GM23248 (cell line): ENCODE data around the gene LGALS1. TPM values are rescaled to one million over a fixed set of nuclear protein-coding genes. Genes with fewer than 3 reads are reported as not detected.
A peak's percentile ranks its signal among the peaks of the same experiment; 100 is the strongest.

Experiments
- DNase-seq: peaks from one replicate; pipeline ENCODE4 v3.0.0-alpha.2; 2015
- H2AFZ ChIP-seq: fragments of 200-600 bp; sonication (generic); 2 replicates; pipeline ENCODE4 v1.6.1; 2016; ENCODE audit warnings: antibody characterized with exemption
- H3F3A ChIP-seq: fragments of 200-600 bp; sonication (generic); 2 replicates; pipeline ENCODE4 v1.6.1; 2016; ENCODE audit warnings: mild to moderate bottlenecking, antibody characterized with exemption, mixed run types; ENCODE audit not compliant: insufficient read depth
- H3K27ac ChIP-seq: fragments of 200-600 bp; sonication (generic); 2 replicates; pipeline ENCODE4 v1.5.1; 2016; ENCODE audit warnings: mild to moderate bottlenecking
- H3K27me3 ChIP-seq: fragments of 200-600 bp; sonication (generic); replicated peaks from 2 replicates; pipeline ENCODE4 v1.6.1; 2016; ENCODE audit warnings: mild to moderate bottlenecking; ENCODE audit not compliant: insufficient read depth
- H3K36me3 ChIP-seq: fragments of 200-600 bp; sonication (generic); 2 replicates; pipeline ENCODE4 v1.6.1; 2016; ENCODE audit warnings: low read depth, mild to moderate bottlenecking
- H3K4me1 ChIP-seq: fragments of 200-600 bp; sonication (generic); 2 replicates; pipeline ENCODE4 v1.6.1; 2016; ENCODE audit warnings: mild to moderate bottlenecking; ENCODE audit not compliant: insufficient read depth
- H3K4me2 ChIP-seq: fragments of 200-600 bp; sonication (generic); one replicate; pipeline ENCODE4 v1.6.1; 2016; ENCODE audit warnings: mild to moderate bottlenecking; ENCODE audit not compliant: unreplicated experiment
- H3K4me3 ChIP-seq: fragments of 200-600 bp; sonication (generic); 2 replicates; pipeline ENCODE4 v1.5.1; 2016; ENCODE audit warnings: mild to moderate bottlenecking
- H3K79me2 ChIP-seq: fragments of 200-600 bp; sonication (generic); 2 replicates; pipeline ENCODE4 v1.6.1; 2016; ENCODE audit warnings: mild to moderate bottlenecking; ENCODE audit not compliant: insufficient read depth
- H3K9ac ChIP-seq: fragments of 200-600 bp; sonication (generic); 2 replicates; pipeline ENCODE4 v1.6.1; 2016; ENCODE audit warnings: mild to moderate bottlenecking
- H3K9me2 ChIP-seq: fragments of 200-600 bp; sonication (generic); 2 replicates; pipeline ENCODE4 v1.6.1; 2016; ENCODE audit warnings: mixed run types, mild to moderate bottlenecking, moderate library complexity; ENCODE audit not compliant: insufficient read depth
- H3K9me3 ChIP-seq: fragments of 200-600 bp; sonication (generic); one replicate; pipeline ENCODE4 v1.6.1; 2017; ENCODE audit warnings: low read depth
- H4K20me1 ChIP-seq: fragments of 200-600 bp; sonication (generic); 2 replicates; pipeline ENCODE4 v1.6.0; 2016; ENCODE audit not compliant: insufficient read depth
- EZH2 ChIP-seq: fragments of 200-600 bp; sonication (generic); IDR thresholded peaks from 2 replicates; pipeline ENCODE4 v1.6.1; 2018; ENCODE audit warnings: antibody characterized with exemption, mild to moderate bottlenecking; ENCODE audit not compliant: insufficient read depth, poor library complexity, severe bottlenecking
- EZH2phosphoT487 ChIP-seq: fragments of 200-600 bp; sonication (generic); IDR thresholded peaks from 2 replicates; pipeline ENCODE4 v1.6.1; 2018; ENCODE audit warnings: antibody characterized with exemption, moderate library complexity, mild to moderate bottlenecking, low read depth; ENCODE audit not compliant: insufficient read depth
- WGBS, 2 experiments: methylation state at CpG; one replicate each; pipeline ENCODE4 v1.1.6; 2015 to 2017; ENCODE audit warnings: low lambda C conversion rate in 2 of 2, low coverage in 1 of 2; ENCODE audit errors: missing lambda C conversion rate in 2 of 2; 5-methylcytosine and 5-hydroxymethylcytosine counted together
- in situ Hi-C: fragments of 300-500 bp; cut with MboI; formaldehyde crosslinking; loops from 2 replicates; pipeline ENCODE4 v1.15.0; 2020
- polyA plus RNA-seq: library from polyadenylated mRNA; unstranded; fragments of >200 nt; fragmentation: Nextera tagmentation; extraction: Ambion mirVana; gene quantifications from 2 replicates; pipeline ENCODE4 v1.2.1, GENCODE V29; 2016
- total RNA-seq: library from RNA; depleted of rRNA; stranded (reverse); fragments of >200 nt; shearing (Covaris generic); gene quantifications from 2 replicates; pipeline ENCODE4 v1.2.3, GENCODE V29; 2014; rRNA removed

LGALS1 gene
- total RNA-seq, result 5,290 and 7,830 TPM in 2 replicates
- 6,727 and 6,984 TPM in 2 replicates for polyA plus RNA-seq

DNA sequence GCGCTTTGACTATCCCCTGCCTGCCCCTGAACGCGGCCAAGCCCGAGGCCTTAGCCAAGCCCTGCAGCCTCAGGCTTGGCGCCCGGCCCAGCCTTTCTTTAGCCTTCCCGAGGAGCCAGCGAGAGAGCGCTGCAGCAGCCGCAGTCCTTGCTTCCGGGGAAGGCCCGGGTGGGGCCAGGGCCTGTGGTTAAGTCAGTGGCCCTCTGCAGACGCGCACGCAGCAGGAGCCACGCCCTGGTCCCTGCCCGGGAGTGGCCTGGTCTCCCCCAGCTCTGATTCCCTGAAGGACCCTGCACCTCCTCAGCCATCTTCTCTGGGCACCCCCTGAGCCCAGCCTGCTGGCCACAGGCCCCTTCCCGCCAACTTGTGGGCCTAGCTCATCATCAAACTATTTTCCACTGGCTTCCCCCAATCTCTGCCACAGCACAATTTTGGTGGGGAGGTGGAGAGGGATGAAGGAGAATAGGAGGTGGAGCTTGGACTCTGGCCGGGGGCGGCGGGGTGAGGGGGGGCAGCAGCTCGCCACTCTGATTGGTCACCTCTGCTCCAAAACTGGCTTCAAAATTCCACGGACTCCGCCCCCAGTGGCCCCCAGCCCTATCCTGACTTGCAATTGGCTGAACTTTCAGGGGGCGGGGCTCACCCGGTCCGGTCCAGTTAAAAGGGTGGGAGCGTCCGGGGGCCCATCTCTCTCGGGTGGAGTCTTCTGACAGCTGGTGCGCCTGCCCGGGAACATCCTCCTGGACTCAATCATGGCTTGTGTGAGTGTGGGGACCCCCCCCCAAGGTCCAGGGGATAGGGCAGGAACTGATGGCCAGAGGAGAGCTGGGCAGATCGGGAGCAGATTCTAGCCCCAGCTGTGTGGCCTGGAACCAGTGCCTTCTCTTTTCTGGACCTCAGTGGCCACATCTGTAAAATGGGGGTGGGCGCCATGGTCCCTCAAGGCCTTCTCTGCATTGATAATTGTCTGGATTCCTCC lies at the start of gene LGALS1:
LGALS1 (plus strand) TSS at position 686 of the 979 bp plus-strand sequence; CDS start at position 753, 67 bp downstream.
- in situ Hi-C loops, result no loop called here
- whole genome bisulfite sequencing, 2 experiments, result 0 to 1% methylated on average over 33 to 34 of the region's 34 CpGs
- H2AFZ ChIP-seq, result no peak within 1 kb of the TSS

GRCh38 chr22:37625737-37626136 lies 49.7 kb upstream of the LGALS1 start:
- Histone ChIP-seq H3K9me3 (no peaks in the 10 kb centered on the region), H3K4me2 (no peak overlapping the region), H3K36me3 (no peaks in the 10 kb centered on the region), H3K4me1 (no peaks in the 10 kb centered on the region), H3K4me3 (no peak overlapping the region), H3K79me2 (no peaks in the 10 kb centered on the region), H3K27ac (no peak overlapping the region), H4K20me1 (no peaks in the 10 kb centered on the region), H3K9me2 (no peaks in the 10 kb centered on the region), H2AFZ (no peak overlapping the region), H3K27me3 (no peaks in the 10 kb centered on the region), H3K9ac (no peak overlapping the region), H3F3A (no peaks in the 10 kb centered on the region)
- DNase-seq, result no peak
- in situ Hi-C loops, result loop anchor here (10.0 kb wide), 1 partner anchor 169 kb away; no protein-coding TSS in a partner anchor
- TF ChIP-seq EZH2phosphoT487 (no peak), EZH2 (no peak)
- 86 to 93% methylated on average over 14 of the region's 14 CpGs for WGBS, 2 experiments

More for the DNA sequence above, at the start of gene LGALS1:
- peak within 1 kb of the TSS; percentile 82 for H3K27ac ChIP-seq
- peaks cover 8% of the 10 kb centered on the region; the same call in 1 of the 2 replicates for H4K20me1 ChIP-seq
- peak within 1 kb of the TSS; percentile 100 for H3K4me2 ChIP-seq
- H3K27me3 ChIP-seq, result no peaks in the 10 kb centered on the region
- peaks cover 19% of the 10 kb centered on the region for H3K36me3 ChIP-seq
- peaks cover 14% of the 10 kb centered on the region for H3K4me1 ChIP-seq
- peaks cover 27% of the 10 kb centered on the region for H3F3A ChIP-seq
- H3K9ac ChIP-seq, result peak within 1 kb of the TSS; percentile 85
- TF ChIP-seq EZH2, result no peak
- no peak for TF ChIP-seq EZH2phosphoT487
- DNase-seq, result peak; percentile 99
- H3K9me2 ChIP-seq, result no peaks in the 10 kb centered on the region
- H3K4me3 ChIP-seq, result peak within 1 kb of the TSS; percentile 89
- no peaks in the 10 kb centered on the region for H3K9me3 ChIP-seq
- peaks cover 33% of the 10 kb centered on the region for H3K79me2 ChIP-seq

GRCh38 chr22:37626144-37626543 lies 49.3 kb upstream of the LGALS1 start:
- H3K79me2 ChIP-seq, result no peaks in the 10 kb centered on the region
- TF ChIP-seq EZH2phosphoT487 (no peak), EZH2 (no peak)

DNA sequence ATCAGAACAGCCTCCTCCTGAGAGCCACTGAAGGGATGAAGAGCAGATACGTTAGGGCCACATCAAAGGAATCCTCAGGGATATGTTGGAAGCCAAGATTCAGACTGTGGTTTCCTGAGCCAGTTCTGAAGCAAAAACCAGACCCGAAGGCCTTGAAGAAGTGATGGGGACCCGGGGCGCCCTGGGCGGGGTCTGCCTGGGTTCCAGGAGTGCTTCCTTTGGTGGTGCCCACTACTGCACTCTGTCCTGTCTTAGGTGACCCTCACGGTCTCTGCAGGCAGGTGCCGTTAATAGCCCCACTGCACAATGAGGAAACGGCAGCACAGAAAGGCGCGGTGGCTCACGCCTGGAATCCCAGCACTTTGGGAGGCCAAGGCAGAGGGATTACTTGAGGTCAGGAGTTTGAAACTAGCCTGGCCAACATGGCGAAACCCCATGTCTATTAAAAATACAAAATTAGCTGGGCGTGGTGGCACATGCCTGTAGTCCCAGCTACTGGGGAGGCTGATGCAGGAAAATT lies 48.8 kb upstream of the LGALS1 start:
- Histone ChIP-seq H3F3A (no peaks in the 10 kb centered on the region), H3K9me3 (no peaks in the 10 kb centered on the region), H3K79me2 (no peaks in the 10 kb centered on the region), H4K20me1 (no peaks in the 10 kb centered on the region), H3K9ac (no peak overlapping the region), H3K27ac (no peak overlapping the region), H2AFZ (no peak overlapping the region), H3K9me2 (no peaks in the 10 kb centered on the region), H3K27me3 (no peaks in the 10 kb centered on the region), H3K4me2 (no peak overlapping the region), H3K36me3 (no peaks in the 10 kb centered on the region), H3K4me1 (no peaks in the 10 kb centered on the region), H3K4me3 (no peak overlapping the region)
- WGBS, 2 experiments, result 63 to 66% methylated on average over 13 of the region's 13 CpGs
- in situ Hi-C loops, result loop anchor here (10.0 kb wide), 1 partner anchor 168 kb away; no protein-coding TSS in a partner anchor
- DNase-seq, result no peak
- TF ChIP-seq EZH2, result no peak
- no peak for TF ChIP-seq EZH2phosphoT487

More at GRCh38 chr22:37626144-37626543, 49.3 kb upstream of the LGALS1 start:
- Histone ChIP-seq H3K27me3 (no peaks in the 10 kb centered on the region), H3F3A (no peaks in the 10 kb centered on the region), H3K36me3 (no peaks in the 10 kb centered on the region), H4K20me1 (no peaks in the 10 kb centered on the region), H2AFZ (no peak overlapping the region), H3K4me2 (no peak overlapping the region), H3K9me3 (no peaks in the 10 kb centered on the region), H3K27ac (no peak overlapping the region), H3K9me2 (no peaks in the 10 kb centered on the region), H3K9ac (no peak overlapping the region), H3K4me1 (no peaks in the 10 kb centered on the region), H3K4me3 (no peak overlapping the region)
- in situ Hi-C loops, result loop anchor here (10.0 kb wide), 1 partner anchor 169 kb away; no protein-coding TSS in a partner anchor
- WGBS, 2 experiments, result 57 to 69% methylated on average over 11 of the region's 11 CpGs
- no peak for DNase-seq
